B cell (primary cell): ENCODE measurements around the gene KLHL30. TPM values are rescaled to one million over a fixed set of nuclear protein-coding genes. Genes with fewer than 3 reads are reported as not detected.

Experiments used
- ATAC-seq: fragments of 200-7000 bp; cut with Tn5 transposase; one replicate; pipeline ENCODE4 v1.10.0; 2021; ENCODE audit warnings: low read depth, mild to moderate bottlenecking, moderate number of reproducible peaks, moderate library complexity
- CTCF ChIA-PET: fragments of 350-600 bp; sonication (Branson Sonifier 250); formaldehyde crosslinking; loops from one replicate; lab custom pipeline; 2021; ENCODE audit warnings: antibody characterized with exemption, inconsistent platforms; lab: Charles Lee
- POLR2A ChIA-PET: fragments of 350-600 bp; sonication (Branson Sonifier 250); formaldehyde crosslinking; loops from one replicate; lab custom pipeline; 2021; ENCODE audit warnings: antibody characterized with exemption; lab: Charles Lee
- DNase-seq: peaks from one replicate; pipeline ENCODE4 v3.0.0; 2013
- H2AFZ ChIP-seq: 2 replicates; pipeline ENCODE4 v1.6.1; 2012; ENCODE audit warnings: mild to moderate bottlenecking, low read depth, low read length; ENCODE audit not compliant: insufficient read depth, poor library complexity, severe bottlenecking
- H3K27ac ChIP-seq, 2 donors: 1 replicate in 1 of 2; 2 replicates in 1 of 2; pipeline ENCODE4 v1.5.1; 2012 to 2013; ENCODE audit warnings: low read length in 2 of 2, mild to moderate bottlenecking in 2 of 2, moderate library complexity in 1 of 2
- H3K27me3 ChIP-seq, 4 experiments: fragments of 200-600 bp in 1 of 4; sonication (generic) in 1 of 4; replicated peaks in 1 of 4; 1 replicate in 2 of 4; 2 replicates in 2 of 4; pipeline versions ENCODE4 v1.6.1 to v1.7.0; 2013 to 2016; ENCODE audit warnings: low read length in 3 of 4, mild to moderate bottlenecking in 2 of 4, mixed read lengths in 1 of 4, moderate library complexity in 1 of 4; ENCODE audit not compliant: insufficient read depth in 4 of 4, control insufficient read depth in 3 of 4; ENCODE audit errors: control extremely low read depth in 1 of 4
- H3K36me3 ChIP-seq, 2 experiments: replicated peaks in 1 of 2; 1 replicate in 1 of 2; 2 replicates in 1 of 2; pipeline versions ENCODE4 v1.6.1 to v1.7.1; 2013; ENCODE audit warnings: low read length in 1 of 2; ENCODE audit not compliant: insufficient read depth in 2 of 2, control insufficient read depth in 1 of 2; ENCODE audit errors: control extremely low read depth in 1 of 2, extremely low read depth in 1 of 2
- H3K4me1 ChIP-seq, 2 donors: fragments of 200-600 bp in 1 of 2; sonication (generic) in 1 of 2; 1 replicate in 1 of 2; 2 replicates in 1 of 2; pipeline versions ENCODE4 v1.5.1 to v1.6.1; 2013 to 2017; ENCODE audit warnings: low read length in 2 of 2; ENCODE audit not compliant: control insufficient read depth in 2 of 2, insufficient read depth in 2 of 2
- H3K4me2 ChIP-seq: replicated peaks from 2 replicates; pipeline ENCODE3; 2012; ENCODE audit warnings: mild to moderate bottlenecking, low read depth, low read length; ENCODE audit not compliant: poor library complexity, severe bottlenecking
- H3K4me3 ChIP-seq, 5 experiments: fragments of 200-600 bp in 1 of 5; sonication (generic) in 1 of 5; 1 replicate in 3 of 5; 2 replicates in 2 of 5; pipeline versions ENCODE4 v1.5.1 to v1.7.0; 2011 to 2016; ENCODE audit warnings: low read length in 4 of 5, mild to moderate bottlenecking in 4 of 5, low read depth in 2 of 5, control low read depth in 1 of 5, moderate library complexity in 1 of 5; ENCODE audit not compliant: insufficient read depth in 1 of 5; ENCODE audit errors: control extremely low read depth in 1 of 5, extremely low read depth in 1 of 5
- H3K79me2 ChIP-seq: fragments of 200-600 bp; sonication (generic); one replicate; pipeline ENCODE4 v1.6.0; 2016; ENCODE audit warnings: low read length; ENCODE audit not compliant: control insufficient read depth, insufficient read depth
- H3K9ac ChIP-seq: fragments of 200-600 bp; sonication (generic); 2 replicates; pipeline ENCODE4 v1.6.1; 2017; ENCODE audit warnings: mild to moderate bottlenecking, low read length, moderate library complexity
- H3K9me3 ChIP-seq, 3 donors: one replicate each; pipeline versions ENCODE4 v1.6.1 to v1.7.1; 2013; ENCODE audit warnings: low read length in 2 of 3; ENCODE audit not compliant: control insufficient read depth in 2 of 3, insufficient read depth in 1 of 3; ENCODE audit errors: control extremely low read depth in 1 of 3
- H4K20me1 ChIP-seq: 2 replicates; pipeline ENCODE4 v1.6.0; 2012; ENCODE audit warnings: mild to moderate bottlenecking, low read length; ENCODE audit not compliant: insufficient read depth, control insufficient read depth, poor library complexity, severe bottlenecking
- H3K27ac Mint-ChIP-seq: one replicate; pipeline ENCODE4 v1.8.0; 2021; ENCODE audit warnings: mixed read lengths
- H3K27me3 Mint-ChIP-seq: one replicate; pipeline ENCODE4 v1.8.0; 2021; ENCODE audit warnings: mixed read lengths
- H3K4me1 Mint-ChIP-seq: one replicate; pipeline ENCODE4 v1.8.0; 2021; ENCODE audit warnings: mixed read lengths
- H3K4me3 Mint-ChIP-seq: one replicate; pipeline ENCODE4 v1.8.0; 2021; ENCODE audit warnings: mixed read lengths
- H3K9me3 Mint-ChIP-seq: one replicate; pipeline ENCODE4 v1.8.0; 2022; ENCODE audit warnings: mixed read lengths; ENCODE audit not compliant: insufficient read depth
- EZH2 ChIP-seq: IDR thresholded peaks from 2 replicates; pipeline ENCODE4 v1.6.1; 2012; ENCODE audit warnings: borderline replicate concordance, low read depth, mild to moderate bottlenecking, moderate library complexity, low read length; ENCODE audit not compliant: insufficient read depth, poor library complexity, severe bottlenecking
- WGBS: methylation state at CpG from one replicate; pipeline ENCODE4 v1.1.5; 2013; ENCODE audit warnings: missing lambda C conversion rate; ENCODE audit not compliant: insufficient coverage; 5-methylcytosine and 5-hydroxymethylcytosine counted together
- intact Hi-C: fragments of 100-400 bp; cut with micrococcal nuclease; formaldehyde crosslinking; loops from one replicate; pipeline ENCODE4 v1.10.0; 2022
- polyA plus RNA-seq: library from polyadenylated mRNA; depleted of rRNA; stranded (reverse); fragments of >200 nt; gene quantifications from 2 replicates; pipeline ENCODE4 v1.2.3, GENCODE V29; 2012
- total RNA-seq, 2 donors: library from RNA; stranded (reverse); fragments of 120-200 nt in 1 of 2; gene quantifications; 1 replicate in 1 of 2; 2 replicates in 1 of 2; pipeline versions ENCODE4 v1.2.3 to v1.2.4, GENCODE V29; 2013 to 2022
- TF ChIP-seq, protein P1 (sequence below): fragments of 200-600 bp; IDR thresholded peaks from one replicate; pipeline ENCODE4 v1.8.0; 2022; ENCODE audit warnings: antibody characterized with exemption, mild to moderate bottlenecking

KLHL30 gene
- total and polyA plus RNA-seq, 2 donors (not counting 1 experiment from before 2014, with no cell fraction given) = not detected

- Histone ChIP-seq H3K4me2 (no peak overlapping the region), H3K9me3 (peaks cover 0 to 4% (median 0%) of the 10 kb centered on the region in 3 donors), H3K27me3 (peaks cover 0 to 7% (median 1%) of the 10 kb centered on the region in 4 experiments), H3K27ac (no peak overlapping the region), H4K20me1 (no peaks in the 10 kb centered on the region), H3K79me2 (no peaks in the 10 kb centered on the region), H3K9ac (no peak overlapping the region), H3K36me3 (no peaks in the 10 kb centered on the region), H2AFZ (no peak overlapping the region), H3K4me1 (peaks cover 16 to 22% of the 10 kb centered on the region in 2 donors), H3K4me3 (no peak overlapping the region)
- H3K4me3 Mint-ChIP-seq = no peak overlapping the region
- TF ChIP-seq, protein P1, sequence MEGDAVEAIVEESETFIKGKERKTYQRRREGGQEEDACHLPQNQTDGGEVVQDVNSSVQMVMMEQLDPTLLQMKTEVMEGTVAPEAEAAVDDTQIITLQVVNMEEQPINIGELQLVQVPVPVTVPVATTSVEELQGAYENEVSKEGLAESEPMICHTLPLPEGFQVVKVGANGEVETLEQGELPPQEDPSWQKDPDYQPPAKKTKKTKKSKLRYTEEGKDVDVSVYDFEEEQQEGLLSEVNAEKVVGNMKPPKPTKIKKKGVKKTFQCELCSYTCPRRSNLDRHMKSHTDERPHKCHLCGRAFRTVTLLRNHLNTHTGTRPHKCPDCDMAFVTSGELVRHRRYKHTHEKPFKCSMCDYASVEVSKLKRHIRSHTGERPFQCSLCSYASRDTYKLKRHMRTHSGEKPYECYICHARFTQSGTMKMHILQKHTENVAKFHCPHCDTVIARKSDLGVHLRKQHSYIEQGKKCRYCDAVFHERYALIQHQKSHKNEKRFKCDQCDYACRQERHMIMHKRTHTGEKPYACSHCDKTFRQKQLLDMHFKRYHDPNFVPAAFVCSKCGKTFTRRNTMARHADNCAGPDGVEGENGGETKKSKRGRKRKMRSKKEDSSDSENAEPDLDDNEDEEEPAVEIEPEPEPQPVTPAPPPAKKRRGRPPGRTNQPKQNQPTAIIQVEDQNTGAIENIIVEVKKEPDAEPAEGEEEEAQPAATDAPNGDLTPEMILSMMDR = no peak
- TF ChIP-seq EZH2 = no peak
- ATAC-seq = no peak
- ChIA-PET CTCF (interaction anchor here (1.2 kb wide), 1 partner anchor 212 kb away, joined by 3 read pairs; no protein-coding TSS in a partner anchor), POLR2A (no interaction called here)
- H3K27ac Mint-ChIP-seq = no peak overlapping the region
- H3K4me1 Mint-ChIP-seq = peaks cover 10% of the 10 kb centered on the region
- WGBS = 94% methylated on average over 10 of the region's 15 CpGs
- H3K27me3 Mint-ChIP-seq = no peaks in the 10 kb centered on the region
- no peaks in the 10 kb centered on the region for H3K9me3 Mint-ChIP-seq
- intact Hi-C loops = no loop called here
- no peak for DNase-seq
Measured at GRCh38 chr2:238135601-238136150, 2.8 kb upstream of the KLHL30 start.

GRCh38 chr2:238136820-238137537 is 1.5 kb upstream of the KLHL30 start:
- Histone ChIP-seq H3K4me1 (peaks cover 16 to 26% of the 10 kb centered on the region in 2 donors), H3K4me3 (no peak overlapping the region), H3K27me3 (peaks cover 0 to 7% (median 1%) of the 10 kb centered on the region in 4 experiments), H3K79me2 (no peaks in the 10 kb centered on the region), H3K4me2 (no peak overlapping the region), H4K20me1 (no peaks in the 10 kb centered on the region), H3K36me3 (no peaks in the 10 kb centered on the region), H3K27ac (no peak overlapping the region), H2AFZ (no peak overlapping the region), H3K9me3 (peaks cover 0 to 4% (median 0%) of the 10 kb centered on the region in 3 donors), H3K9ac (no peak overlapping the region)
- ChIA-PET POLR2A (no interaction called here), CTCF (no interaction called here)
- WGBS = 92% methylated on average over 14 of the region's 14 CpGs
- Mint-ChIP-seq H3K27ac (no peak overlapping the region), H3K4me1 (peaks cover 12% of the 10 kb centered on the region), H3K9me3 (no peaks in the 10 kb centered on the region), H3K4me3 (no peak overlapping the region), H3K27me3 (no peaks in the 10 kb centered on the region)
- TF ChIP-seq, protein P1 = no peak
- TF ChIP-seq EZH2 = no peak
- ATAC-seq (no peak), DNase-seq (no peak)
- intact Hi-C loops = no loop called here
